Esophagus squamous epithelium (tissue), 5 donors: Measurements from ENCODE around the gene LDLRAD3. TPM values are rescaled to one million over a fixed set of nuclear protein-coding genes. Genes with fewer than 3 reads are reported as not detected.

Source experiments
- DNase-seq: peaks from one replicate; lab custom pipeline; 2025; lab: John Stamatoyannopoulos, UW
- H3K27ac ChIP-seq, 4 donors: fragments of 200-600 bp; sonication (generic); one replicate each; pipeline ENCODE4 v1.5.1; 2016 to 2019; ENCODE audit warnings: mild to moderate bottlenecking in 1 of 4
- H3K27me3 ChIP-seq, 4 donors: fragments of 200-600 bp; sonication (generic); 1 replicate in 3 of 4; 2 replicates in 1 of 4; pipeline versions ENCODE4 v1.5.1 to v1.6.0; 2017 to 2021; ENCODE audit warnings: antibody characterized with exemption in 1 of 4
- H3K36me3 ChIP-seq, 3 donors: fragments of 200-600 bp; sonication (generic); one replicate each; pipeline ENCODE4 v1.5.1; 2016 to 2019
- H3K4me1 ChIP-seq, 3 donors: fragments of 200-600 bp; sonication (generic); one replicate each; pipeline ENCODE4 v1.5.1; 2017 to 2019
- H3K4me3 ChIP-seq, 4 donors: fragments of 200-600 bp; sonication (generic); 1 replicate in 3 of 4; 2 replicates in 1 of 4; pipeline ENCODE4 v1.5.1; 2016 to 2019; ENCODE audit warnings: mild to moderate bottlenecking in 2 of 4, moderate library complexity in 1 of 4
- H3K9me3 ChIP-seq, 3 donors: fragments of 200-600 bp; sonication (generic); one replicate each; pipeline ENCODE4 v1.5.1; 2016 to 2019
- CTCF ChIP-seq, 6 experiments: fragments of 450-650 bp in 4 of 6; fragments of 200-600 bp in 2 of 6; sonication (generic) in 2 of 6; IDR thresholded peaks; one replicate each; pipeline ENCODE4 v1.5.1; 2016 to 2019; ENCODE audit warnings: antibody characterized with exemption in 6 of 6, mild to moderate bottlenecking in 4 of 6, moderate library complexity in 4 of 6
- POLR2A ChIP-seq, 4 donors: fragments of 450-650 bp; IDR thresholded peaks; one replicate each; pipeline ENCODE4 v1.6.1; 2017; ENCODE audit warnings: antibody characterized with exemption in 4 of 4, mild to moderate bottlenecking in 4 of 4, moderate library complexity in 3 of 4
- WGBS, 2 donors: methylation state at CpG; one replicate each; pipeline ENCODE4 v1.1.5; 2018; 5-methylcytosine and 5-hydroxymethylcytosine counted together
- intact Hi-C: fragments of 100-400 bp; cut with DNase I; formaldehyde crosslinking; loops from one replicate; pipeline ENCODE4 v1.15.0; 2022
- total RNA-seq, 4 donors: library from RNA; depleted of rRNA; stranded (reverse); fragments of >200 nt; gene quantifications; one replicate each; pipeline ENCODE4 v1.1.0, GENCODE V29; 2016
- donor health status: DM: yes; HTN: yes; CAD: no.

LDLRAD3 gene
- total RNA-seq, 4 donors from 2014 or later = 5.0 to 16.8 (median 8.2) TPM

- TF ChIP-seq POLR2A (IDR thresholded peaks at IDR 0.05) (no peak), CTCF (IDR thresholded peaks at IDR 0.05) (no peak)
- Histone ChIP-seq H3K9me3 (no peaks in the 10 kb centered on the region), H3K27me3 (no peaks in the 10 kb centered on the region), H3K27ac (no peak overlapping the region), H3K4me3 (no peak overlapping the region), H3K36me3 (peaks cover 0 to 40% (median 0%) of the 10 kb centered on the region in 3 donors), H3K4me1 (no peaks in the 10 kb centered on the region)
- WGBS, 2 donors = 61 to 93% methylated on average over 4 to 6 of the region's 7 CpGs
- intact Hi-C loops = no loop called here
- no peak for DNase-seq
Measured at GRCh38 chr11:36079878-36080675, 136.2 kb downstream of the LDLRAD3 start.

- Histone ChIP-seq H3K27me3 (no peaks in the 10 kb centered on the region), H3K4me3 (no peak overlapping the region), H3K36me3 (peaks cover 0 to 50% (median 0%) of the 10 kb centered on the region in 3 donors), H3K9me3 (no peaks in the 10 kb centered on the region), H3K27ac (no peak overlapping the region), H3K4me1 (no peaks in the 10 kb centered on the region)
- DNase-seq = no peak
- TF ChIP-seq POLR2A (IDR thresholded peaks at IDR 0.05) = no peak
- no peak for TF ChIP-seq CTCF (IDR thresholded peaks at IDR 0.05)
- 89% methylated on average over 11 of the region's 11 CpGs for WGBS, 2 donors
- intact Hi-C loops = no loop called here
Measured at GRCh38 chr11:36081274-36081945, 137.5 kb downstream of the LDLRAD3 start.

GRCh38 chr11:36086366-36086765, 142.5 kb downstream of the LDLRAD3 start:
- H3K4me1 ChIP-seq = no peaks in the 10 kb centered on the region
- H3K4me3 ChIP-seq = no peak overlapping the region
- TF ChIP-seq CTCF (IDR thresholded peaks at IDR 0.05) (no peak), POLR2A (IDR thresholded peaks at IDR 0.05) (no peak)
- intact Hi-C loops = no loop called here
- 86 to 89% methylated on average over 6 of the region's 6 CpGs for WGBS, 2 donors
- H3K9me3 ChIP-seq = no peaks in the 10 kb centered on the region
- no peak for DNase-seq
- H3K27me3 ChIP-seq = no peaks in the 10 kb centered on the region
- peaks cover 0 to 73% (median 0%) of the 10 kb centered on the region in 3 donors for H3K36me3 ChIP-seq
- no peak overlapping the region for H3K27ac ChIP-seq

GRCh38 chr11:36088266-36088972, 144.6 kb downstream of the LDLRAD3 start:
- peaks cover 0 to 63% (median 0%) of the 10 kb centered on the region in 3 donors for H3K36me3 ChIP-seq
- no peaks in the 10 kb centered on the region for H3K27me3 ChIP-seq
- H3K4me3 ChIP-seq = no peak overlapping the region
- no peak overlapping the region for H3K27ac ChIP-seq
- TF ChIP-seq POLR2A (IDR thresholded peaks at IDR 0.05) (no peak), CTCF (IDR thresholded peaks at IDR 0.05) (no peak)
- intact Hi-C loops = no loop called here
- 70 to 71% methylated on average over 5 to 6 of the region's 6 CpGs for WGBS, 2 donors
- H3K4me1 ChIP-seq = no peaks in the 10 kb centered on the region
- no peaks in the 10 kb centered on the region for H3K9me3 ChIP-seq
- no peak for DNase-seq
